Body of pancreas (tissue), 4 donors: Measurements from ENCODE around the gene KRT34.

Source experiments
- CTCF ChIP-seq, 7 experiments: fragments of 450-650 bp in 4 of 7; fragments of 200-600 bp in 3 of 7; sonication (generic) in 3 of 7; IDR thresholded peaks; one replicate each; pipeline ENCODE4 v1.5.1; 2016 to 2019; ENCODE audit warnings: antibody characterized with exemption in 7 of 7
- POLR2A ChIP-seq, 3 donors: fragments of 450-650 bp; IDR thresholded peaks; one replicate each; pipeline ENCODE4 v1.6.1; 2016; ENCODE audit warnings: antibody characterized with exemption in 3 of 3, mild to moderate bottlenecking in 2 of 3

GRCh38 chr17:41394254-41394996 is 12.3 kb upstream of the KRT34 start:
- no peak for TF ChIP-seq CTCF (IDR thresholded peaks at IDR 0.05)
- no peak for TF ChIP-seq POLR2A (IDR thresholded peaks at IDR 0.05)
